ENCODE data around the gene FARS2. TPM values are rescaled to one million over a fixed set of nuclear protein-coding genes. Genes with fewer than 3 reads are reported as not detected.

The FARS2 gene
- total RNA-seq, 2 experiments from 2014 or later, result 15.7 to 18.5 TPM

GRCh38 chr6:5811997-5812396 lies 550.7 kb downstream of the FARS2 start:
- no peak for TF ChIP-seq CTCF (IDR thresholded peaks at IDR 0.05)
- intact Hi-C loops (cut with micrococcal nuclease), result no loop called here
- DNase-seq (no peak), ATAC-seq (no peak)
- peaks cover 26% of the 10 kb centered on the region for H3K4me1 Mint-ChIP-seq (ENCODE audit: low read depth)
- H3K9me3 Mint-ChIP-seq, result no peaks in the 10 kb centered on the region
- ChIA-PET CTCF (no interaction called here), POLR2A (no interaction called here)
- H3K4me3 Mint-ChIP-seq, result no peak overlapping the region
- H3K27ac Mint-ChIP-seq, result no peak overlapping the region
- H3K27me3 Mint-ChIP-seq, result no peaks in the 10 kb centered on the region
- no peaks in the 10 kb centered on the region for H3K36me3 Mint-ChIP-seq (ENCODE audit: low read depth)

- CTCF ChIA-PET, result no interaction called here
- POLR2A ChIA-PET, result no interaction called here
- Mint-ChIP-seq H3K4me3 (no peak overlapping the region), H3K4me1 (ENCODE audit: low read depth) (peaks cover 26% of the 10 kb centered on the region), H3K27ac (peak overlapping the region; percentile 4), H3K27me3 (no peaks in the 10 kb centered on the region), H3K9me3 (no peaks in the 10 kb centered on the region), H3K36me3 (ENCODE audit: low read depth) (no peaks in the 10 kb centered on the region)
- ATAC-seq (peak; percentile 74), DNase-seq (peak; percentile 33)
- intact Hi-C loops (cut with micrococcal nuclease), result no loop called here
- TF ChIP-seq CTCF (IDR thresholded peaks at IDR 0.05), result no peak
These were observed 552.3 kb downstream of the FARS2 start for GRCh38 chr6:5813625-5814027.

GRCh38 chr6:5814116-5814515 lies 552.8 kb downstream of the FARS2 start:
- Mint-ChIP-seq H3K9me3 (no peaks in the 10 kb centered on the region), H3K4me1 (ENCODE audit: low read depth) (peaks cover 26% of the 10 kb centered on the region), H3K27me3 (no peaks in the 10 kb centered on the region), H3K4me3 (no peak overlapping the region), H3K36me3 (ENCODE audit: low read depth) (no peaks in the 10 kb centered on the region), H3K27ac (peak overlapping the region; percentile 4)
- DNase-seq (no peak), ATAC-seq (peak; percentile 12)
- TF ChIP-seq CTCF (IDR thresholded peaks at IDR 0.05), result no peak
- CTCF ChIA-PET, result no interaction called here
- intact Hi-C loops (cut with micrococcal nuclease), result no loop called here
- POLR2A ChIA-PET, result no interaction called here

- no peak for ATAC-seq
- ChIA-PET CTCF (no interaction called here), POLR2A (interaction anchor here (0.6 kb wide), 1 partner anchor 237 kb away, joined by 5 read pairs; no protein-coding TSS in a partner anchor)
- Mint-ChIP-seq H3K27me3 (no peaks in the 10 kb centered on the region), H3K27ac (no peak overlapping the region), H3K36me3 (ENCODE audit: low read depth) (no peaks in the 10 kb centered on the region), H3K4me3 (no peak overlapping the region), H3K9me3 (no peaks in the 10 kb centered on the region), H3K4me1 (ENCODE audit: low read depth) (peaks cover 20% of the 10 kb centered on the region)
- DNase-seq, result no peak
- intact Hi-C loops (cut with micrococcal nuclease), result no loop called here
- TF ChIP-seq CTCF (IDR thresholded peaks at IDR 0.05), result no peak
These were observed 553.6 kb downstream of the FARS2 start for GRCh38 chr6:5814901-5815300.

GRCh38 chr6:5817869-5818268 lies 556.6 kb downstream of the FARS2 start:
- Mint-ChIP-seq H3K9me3 (no peaks in the 10 kb centered on the region), H3K27me3 (no peaks in the 10 kb centered on the region), H3K4me3 (no peak overlapping the region), H3K36me3 (ENCODE audit: low read depth) (no peaks in the 10 kb centered on the region), H3K4me1 (ENCODE audit: low read depth) (peaks cover 12% of the 10 kb centered on the region), H3K27ac (no peak overlapping the region)
- intact Hi-C loops (cut with micrococcal nuclease), result no loop called here
- ChIA-PET CTCF (no interaction called here), POLR2A (no interaction called here)
- DNase-seq (no peak), ATAC-seq (no peak)
- no peak for TF ChIP-seq CTCF (IDR thresholded peaks at IDR 0.05)

Data from activated CD8-positive, alpha-beta T cell treated with anti-CD3 and anti-CD28 coated beads for 36 hours (primary cell).